Endothelial cell of umbilical vein (primary cell): ENCODE data around the gene LMNB1. TPM values are rescaled to one million over a fixed set of nuclear protein-coding genes. Genes with fewer than 3 reads are reported as not detected.

Source experiments
- BruUV-seq: library from RNA; stranded (reverse); fragments of 400-500 nt; replicated peaks from 2 replicates; lab custom pipeline; 2021; lab: Mats Ljungman, UMichigan
- CTCF ChIA-PET: fragments of 300-600, 350-600 bp; sonication (Branson Sonifier 250); formaldehyde crosslinking; loops from one replicate; lab custom pipeline; 2021; ENCODE audit warnings: antibody characterized with exemption, inconsistent platforms; lab: Charles Lee
- POLR2A ChIA-PET: fragments of 300-600, 350-600 bp; sonication (Branson Sonifier 250); formaldehyde crosslinking; loops from one replicate; lab custom pipeline; 2021; ENCODE audit warnings: antibody characterized with exemption, inconsistent platforms; lab: Charles Lee
- DNase-seq: peaks from one replicate; pipeline ENCODE4 v3.0.0-alpha.2; 2011; ENCODE audit warnings: low read depth, low spot score
- FAIRE-seq: peaks from 2 replicates; lab custom pipeline; 2011; peaks lifted over from hg19 to GRCh38; lab: Jason Lieb, UNC
- H2AFZ ChIP-seq: 2 replicates; pipeline ENCODE4 v1.6.0; 2012; ENCODE audit warnings: low read depth, low read length, control low read depth, inconsistent platforms
- H3K27ac ChIP-seq: 2 replicates; pipeline ENCODE4 v1.5.1; 2011; ENCODE audit warnings: low read depth, mild to moderate bottlenecking, control low read depth, low read length, moderate library complexity; ENCODE audit not compliant: insufficient read depth
- H3K27me3 ChIP-seq, 2 experiments: 2 replicates each; pipeline versions ENCODE4 v1.6.0 to v1.6.1; 2011; ENCODE audit warnings: low read length in 2 of 2, mixed read lengths in 1 of 2; ENCODE audit not compliant: control insufficient read depth in 2 of 2, insufficient read depth in 2 of 2
- H3K36me3 ChIP-seq, 2 experiments: 2 replicates in 1 of 2; 3 replicates in 1 of 2; pipeline ENCODE4 v1.5.1; 2011; ENCODE audit warnings: low read length in 2 of 2, mild to moderate bottlenecking in 1 of 2, moderate library complexity in 1 of 2; ENCODE audit not compliant: control insufficient read depth in 2 of 2, insufficient read depth in 2 of 2; ENCODE audit errors: extremely low read depth in 1 of 2
- H3K4me1 ChIP-seq: 3 replicates; pipeline ENCODE4 v1.5.1; 2011; ENCODE audit warnings: mild to moderate bottlenecking, low read length; ENCODE audit not compliant: control insufficient read depth, insufficient read depth; ENCODE audit errors: extremely low read depth
- H3K4me2 ChIP-seq: 2 replicates; pipeline ENCODE4 v1.6.1; 2011; ENCODE audit warnings: low read length, control low read depth, mixed read lengths; ENCODE audit not compliant: insufficient read depth
- H3K4me3 ChIP-seq, 3 experiments: fragments of 200-600 bp in 1 of 3; sonication (generic), shearing (Covaris generic) in 1 of 3; replicated peaks in 1 of 3; 2 replicates each; pipeline ENCODE4 v1.5.1; 2011 to 2016; ENCODE audit warnings: control low read depth in 3 of 3, low read length in 3 of 3, mild to moderate bottlenecking in 2 of 3, inconsistent platforms in 1 of 3, low read depth in 1 of 3, moderate library complexity in 1 of 3; ENCODE audit not compliant: insufficient read depth in 1 of 3
- H3K79me2 ChIP-seq: 2 replicates; pipeline ENCODE4 v1.6.0; 2012; ENCODE audit warnings: low read length, inconsistent platforms; ENCODE audit not compliant: control insufficient read depth, insufficient read depth
- H3K9ac ChIP-seq: replicated peaks from 2 replicates; pipeline ENCODE3; 2011; ENCODE audit warnings: low read length, control low read depth; ENCODE audit not compliant: insufficient read depth; ENCODE audit errors: extremely low read depth
- H3K9me1 ChIP-seq: replicated peaks from 3 replicates; pipeline ENCODE4 v1.6.0; 2011; ENCODE audit warnings: mild to moderate bottlenecking, low read length; ENCODE audit not compliant: control insufficient read depth, insufficient read depth; ENCODE audit errors: extremely low read depth
- H3K9me3 ChIP-seq: replicated peaks from 2 replicates; pipeline ENCODE4 v1.5.1; 2012; ENCODE audit warnings: low read length, inconsistent platforms; ENCODE audit not compliant: control insufficient read depth, insufficient read depth
- H4K20me1 ChIP-seq: replicated peaks from 2 replicates; pipeline ENCODE3; 2011; ENCODE audit warnings: mild to moderate bottlenecking, low read length; ENCODE audit not compliant: control insufficient read depth, insufficient read depth; ENCODE audit errors: extremely low read depth
- EZH2 ChIP-seq: IDR thresholded peaks from 2 replicates; pipeline ENCODE4 v1.6.1; 2012; ENCODE audit warnings: borderline replicate concordance, low read depth, mild to moderate bottlenecking, moderate library complexity, low read length, inconsistent platforms; ENCODE audit not compliant: severe bottlenecking
- FOS ChIP-seq: IDR thresholded peaks from 2 replicates; pipeline ENCODE4 v1.6.1; 2011; ENCODE audit warnings: mild to moderate bottlenecking, low read length, moderate library complexity, borderline replicate concordance; ENCODE audit not compliant: insufficient read depth
- GATA2 ChIP-seq: IDR thresholded peaks from 2 replicates; pipeline ENCODE4 v1.7.0; 2011; ENCODE audit warnings: low read depth, mild to moderate bottlenecking, moderate library complexity, mixed read lengths, low read length; ENCODE audit not compliant: insufficient read length, insufficient read depth
- JUN ChIP-seq: IDR thresholded peaks from 2 replicates; pipeline ENCODE4 v1.6.1; 2011; ENCODE audit warnings: borderline replicate concordance, low read depth; ENCODE audit not compliant: insufficient read length, insufficient read depth
- MYC ChIP-seq: IDR thresholded peaks from one replicate; pipeline ENCODE4 v1.6.1; 2011; ENCODE audit warnings: mild to moderate bottlenecking, low read depth, low read length
- POLR2A ChIP-seq: IDR thresholded peaks from 2 replicates; pipeline ENCODE4 v1.6.1; 2012; ENCODE audit warnings: low read depth, mild to moderate bottlenecking, control low read depth, low read length
- POLR2AphosphoS5 ChIP-seq: IDR thresholded peaks from 2 replicates; pipeline ENCODE4 v1.6.1; 2012; ENCODE audit warnings: low read depth, mild to moderate bottlenecking, control low read depth, low read length, moderate library complexity; ENCODE audit not compliant: insufficient read depth
- dilution Hi-C: fragments of 300-500 bp; cut with MboI; formaldehyde crosslinking; loops from one replicate; pipeline ENCODE4 v1.15.0; 2019; ENCODE audit warnings: low sequenced_read_pairs; ENCODE audit not compliant: extremely low pct_ligation_motif_present
- intact Hi-C: fragments of 100-400 bp; cut with micrococcal nuclease; formaldehyde crosslinking; loops from one replicate; pipeline ENCODE4 v1.10.0; 2022
- polyA plus RNA-seq, 4 experiments: library from polyadenylated mRNA; depleted of rRNA in 3 of 4; stranded (reverse) in 3 of 4; unstranded in 1 of 4; fragments of >200 nt; gene quantifications; 2 replicates each; pipeline versions ENCODE4 v1.2.1 to v1.2.3, GENCODE V29; 2011 to 2012; ENCODE audit warnings: missing spikeins in 1 of 4
- total RNA-seq: library from RNA; stranded (reverse); gene quantifications from 2 replicates; pipeline ENCODE4 v1.2.3, GENCODE V29; 2021
- TF ChIP-seq, protein P1 (sequence below), 2 donors: IDR thresholded peaks; 1 replicate in 1 of 2; 2 replicates in 1 of 2; pipeline ENCODE4 v1.5.1; 2011; ENCODE audit warnings: low read length in 2 of 2, mild to moderate bottlenecking in 2 of 2, moderate library complexity in 2 of 2, control low read depth in 1 of 2, inconsistent platforms in 1 of 2, low read depth in 1 of 2; ENCODE audit not compliant: insufficient read depth in 1 of 2; ENCODE audit errors: extremely low read depth in 1 of 2
- TF ChIP-seq, protein P2 (sequence below): IDR thresholded peaks from 2 replicates; pipeline ENCODE4 v1.6.1; 2011; ENCODE audit not compliant: insufficient read depth, insufficient read length

Gene LMNB1
- total and polyA plus RNA-seq, 2 donors (not counting 3 experiments of a cell fraction or from before 2014, with no cell fraction given): 45.2 to 144 TPM

DNA sequence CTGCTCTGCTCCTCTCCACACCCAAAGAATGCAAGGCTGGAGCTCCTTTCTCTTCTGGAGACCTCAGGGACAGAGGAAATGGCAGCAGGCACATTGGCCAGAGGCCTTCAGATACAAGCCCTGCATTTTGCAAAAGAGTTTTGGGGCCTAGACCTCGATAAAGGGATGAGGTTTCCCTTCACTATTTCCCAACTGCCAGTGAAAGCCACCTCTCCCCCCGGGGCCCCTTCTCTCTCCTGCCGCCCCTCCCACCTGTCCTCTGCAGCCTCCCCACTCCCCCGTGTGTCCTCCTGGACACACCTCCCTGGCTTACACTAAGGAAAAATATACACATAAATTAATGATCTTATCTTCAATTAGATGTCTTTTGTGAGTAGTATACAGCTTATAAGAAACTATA is 21.3 kb upstream of the LMNB1 start:
- no peaks in the 10 kb centered on the region for H3K9me1 ChIP-seq
- H3K9me3 ChIP-seq: no peaks in the 10 kb centered on the region
- intact Hi-C loops (no loop called here), dilution Hi-C loops (no loop called here)
- H3K4me3 ChIP-seq: no peak overlapping the region
- H3K27ac ChIP-seq: no peak overlapping the region
- H2AFZ ChIP-seq: no peak overlapping the region
- no TSS peak for BruUV-seq
- H3K4me2 ChIP-seq: no peak overlapping the region
- H3K4me1 ChIP-seq: no peaks in the 10 kb centered on the region
- ChIA-PET CTCF (interaction anchor here (1.2 kb wide), 1 partner anchor 15 kb away, joined by 6 read pairs; no protein-coding TSS in a partner anchor), POLR2A (no interaction called here)
- no peak overlapping the region for H3K9ac ChIP-seq
- TF ChIP-seq JUN (no peak), POLR2AphosphoS5 (no peak), MYC (no peak), POLR2A (no peak), GATA2 (no peak), EZH2 (no peak), FOS (no peak)
- TF ChIP-seq, protein P1, sequence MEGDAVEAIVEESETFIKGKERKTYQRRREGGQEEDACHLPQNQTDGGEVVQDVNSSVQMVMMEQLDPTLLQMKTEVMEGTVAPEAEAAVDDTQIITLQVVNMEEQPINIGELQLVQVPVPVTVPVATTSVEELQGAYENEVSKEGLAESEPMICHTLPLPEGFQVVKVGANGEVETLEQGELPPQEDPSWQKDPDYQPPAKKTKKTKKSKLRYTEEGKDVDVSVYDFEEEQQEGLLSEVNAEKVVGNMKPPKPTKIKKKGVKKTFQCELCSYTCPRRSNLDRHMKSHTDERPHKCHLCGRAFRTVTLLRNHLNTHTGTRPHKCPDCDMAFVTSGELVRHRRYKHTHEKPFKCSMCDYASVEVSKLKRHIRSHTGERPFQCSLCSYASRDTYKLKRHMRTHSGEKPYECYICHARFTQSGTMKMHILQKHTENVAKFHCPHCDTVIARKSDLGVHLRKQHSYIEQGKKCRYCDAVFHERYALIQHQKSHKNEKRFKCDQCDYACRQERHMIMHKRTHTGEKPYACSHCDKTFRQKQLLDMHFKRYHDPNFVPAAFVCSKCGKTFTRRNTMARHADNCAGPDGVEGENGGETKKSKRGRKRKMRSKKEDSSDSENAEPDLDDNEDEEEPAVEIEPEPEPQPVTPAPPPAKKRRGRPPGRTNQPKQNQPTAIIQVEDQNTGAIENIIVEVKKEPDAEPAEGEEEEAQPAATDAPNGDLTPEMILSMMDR (IDR thresholded peaks at IDR 0.05; ENCODE audit: extremely low read depth in 1 of 2, insufficient read depth in 1 of 2, low read depth in 1 of 2, low read length in 2 of 2): no peak
- TF ChIP-seq, protein P2, sequence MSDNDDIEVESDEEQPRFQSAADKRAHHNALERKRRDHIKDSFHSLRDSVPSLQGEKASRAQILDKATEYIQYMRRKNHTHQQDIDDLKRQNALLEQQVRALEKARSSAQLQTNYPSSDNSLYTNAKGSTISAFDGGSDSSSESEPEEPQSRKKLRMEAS: no peak
- no peak for FAIRE-seq
- no peaks in the 10 kb centered on the region for H3K27me3 ChIP-seq
- H3K79me2 ChIP-seq: no peaks in the 10 kb centered on the region
- H4K20me1 ChIP-seq: no peaks in the 10 kb centered on the region
- no peak for DNase-seq
- no peaks in the 10 kb centered on the region for H3K36me3 ChIP-seq
